Eye (tissue), 1 donor: Measurements from ENCODE around the gene OR2T11.
A peak's percentile ranks its signal among the peaks of the same experiment; 100 is the strongest.
"Not testable (repeated sequence)": the region's sequence is repeated elsewhere in the genome, so short reads cannot be mapped to it uniquely, and the experiment has no call there.

Source experiments
- DNase-seq: peaks from one replicate; pipeline ENCODE4 v3.0.0-alpha.2; 2015

Gene OR2T11, protein sequence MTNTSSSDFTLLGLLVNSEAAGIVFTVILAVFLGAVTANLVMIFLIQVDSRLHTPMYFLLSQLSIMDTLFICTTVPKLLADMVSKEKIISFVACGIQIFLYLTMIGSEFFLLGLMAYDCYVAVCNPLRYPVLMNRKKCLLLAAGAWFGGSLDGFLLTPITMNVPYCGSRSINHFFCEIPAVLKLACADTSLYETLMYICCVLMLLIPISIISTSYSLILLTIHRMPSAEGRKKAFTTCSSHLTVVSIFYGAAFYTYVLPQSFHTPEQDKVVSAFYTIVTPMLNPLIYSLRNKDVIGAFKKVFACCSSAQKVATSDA

DNA sequence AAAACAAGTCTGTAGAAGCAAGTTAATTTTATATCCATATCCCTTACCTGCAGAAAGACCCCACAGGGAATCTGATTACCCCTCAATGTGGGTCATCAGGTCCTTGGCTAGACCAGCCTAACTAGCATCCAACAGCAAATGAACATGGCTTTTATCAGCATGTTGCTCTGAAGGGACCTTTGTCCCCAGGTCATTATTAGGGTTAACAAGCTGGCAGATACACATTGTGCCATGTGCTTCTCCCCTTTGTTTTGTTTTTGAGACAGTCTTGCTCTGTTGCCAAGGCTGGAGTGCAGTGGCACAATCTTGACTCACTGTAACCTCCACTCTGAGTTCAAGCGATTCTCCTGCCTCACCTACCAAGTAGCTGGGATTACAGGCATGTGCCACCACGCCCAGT, at the start of gene OR2T11:
TSS of gene OR2T11 (minus strand) at position 101 of the 400 bp plus-strand sequence. CDS start 7,963 bp downstream, outside the sequence.
- not testable (repeated sequence) for DNase-seq

DNA sequence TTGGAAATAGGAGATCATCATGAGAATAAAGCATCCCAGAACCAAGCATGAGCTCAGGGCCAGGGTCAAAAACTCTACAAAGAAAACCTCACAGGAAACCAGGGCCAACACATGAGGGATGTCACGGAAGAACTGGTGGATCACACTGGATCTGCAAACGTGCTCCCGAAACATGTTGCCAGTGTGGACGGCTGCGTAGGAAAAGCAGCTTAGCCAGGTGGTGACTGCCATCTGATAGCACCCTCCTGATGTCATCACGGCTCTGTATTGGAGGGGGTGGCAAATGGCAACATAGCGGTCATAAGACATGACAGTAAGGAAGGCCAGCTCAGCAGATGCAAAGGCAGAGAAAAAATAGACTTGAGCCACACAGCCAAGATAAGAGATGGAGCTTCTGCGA, 46.8 kb upstream of the OR2T11 start:
- no peak for DNase-seq

DNA sequence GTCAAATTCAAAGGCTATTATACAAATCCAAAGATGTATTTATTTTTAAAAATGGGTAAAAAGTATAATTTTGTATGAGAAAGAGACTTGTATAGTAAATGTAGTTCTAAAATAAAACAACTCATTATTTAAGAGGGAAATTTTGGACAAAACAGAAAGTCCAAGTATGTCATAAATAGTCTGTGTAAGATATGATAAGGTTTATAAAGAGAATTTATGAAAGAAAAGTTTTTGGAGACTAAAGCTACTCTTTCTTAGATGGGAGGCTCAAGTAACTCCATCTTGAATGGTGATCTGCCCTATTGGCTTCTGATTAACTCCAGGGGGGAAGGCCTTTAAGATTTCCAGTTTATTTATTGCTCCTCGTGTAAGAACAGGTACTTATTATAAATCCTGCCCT, 35.1 kb upstream of the OR2T11 start:
- DNase-seq: no peak

DNA sequence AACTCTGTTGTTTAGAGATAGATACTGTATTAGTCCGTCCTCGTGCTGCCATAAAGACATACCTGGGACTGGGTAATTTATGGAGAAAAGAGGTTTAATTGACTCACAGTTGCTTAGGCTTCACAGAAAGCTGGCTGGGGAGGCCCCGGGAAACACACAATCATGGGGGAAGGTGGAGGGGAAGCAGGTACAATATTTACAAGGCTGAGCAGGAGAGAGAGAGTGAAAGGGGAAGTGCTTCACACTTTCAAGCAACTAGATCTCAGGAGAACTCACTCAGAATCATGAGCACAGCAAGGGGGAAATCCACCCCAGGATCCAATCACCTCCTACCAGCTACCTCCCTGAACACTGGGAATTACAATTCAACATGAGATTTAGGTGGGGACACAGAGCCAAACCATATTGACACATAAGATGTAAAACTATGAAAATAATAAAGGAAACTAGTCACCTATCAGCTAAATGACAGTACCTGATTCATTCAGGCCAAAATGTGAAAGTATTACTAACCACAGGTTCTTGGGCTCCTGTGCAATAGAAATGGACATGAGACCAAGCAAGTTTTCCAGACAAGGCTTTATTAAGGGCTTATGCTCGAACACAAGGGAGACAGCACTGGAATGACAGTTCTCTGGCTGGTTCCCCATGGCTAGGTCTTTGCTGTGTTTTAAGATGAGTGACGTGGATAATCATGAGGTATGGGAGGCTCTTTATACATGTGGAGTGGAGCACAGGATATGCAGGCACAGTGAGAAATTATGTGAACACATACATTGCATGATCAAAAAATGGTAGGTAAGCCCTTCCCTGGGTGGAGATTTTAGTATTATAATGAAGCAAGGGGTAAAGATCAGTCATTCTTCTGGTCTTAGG, 28.8 kb upstream of the OR2T11 start:
- not testable (repeated sequence) for DNase-seq

DNA sequence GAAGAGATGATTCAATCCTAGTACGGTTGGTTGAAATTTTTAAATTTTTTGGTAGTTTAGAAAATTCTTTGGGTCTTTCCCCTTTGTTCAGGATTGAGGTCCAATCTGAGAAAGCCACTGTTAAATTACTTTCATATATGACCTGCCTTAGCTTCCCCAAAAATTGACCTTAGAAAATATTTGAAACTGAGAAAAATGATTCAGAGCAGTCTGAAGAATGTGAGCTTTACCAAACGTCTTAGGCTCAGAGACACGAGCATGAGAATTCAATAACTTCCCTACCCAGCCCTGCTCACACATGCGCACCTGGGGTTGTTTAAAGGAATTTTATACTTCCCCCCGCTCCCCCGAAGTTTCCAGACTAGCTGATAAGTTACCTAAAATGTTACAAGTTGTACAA, 21.9 kb upstream of the OR2T11 start:
- DNase-seq: not testable (repeated sequence)

DNA sequence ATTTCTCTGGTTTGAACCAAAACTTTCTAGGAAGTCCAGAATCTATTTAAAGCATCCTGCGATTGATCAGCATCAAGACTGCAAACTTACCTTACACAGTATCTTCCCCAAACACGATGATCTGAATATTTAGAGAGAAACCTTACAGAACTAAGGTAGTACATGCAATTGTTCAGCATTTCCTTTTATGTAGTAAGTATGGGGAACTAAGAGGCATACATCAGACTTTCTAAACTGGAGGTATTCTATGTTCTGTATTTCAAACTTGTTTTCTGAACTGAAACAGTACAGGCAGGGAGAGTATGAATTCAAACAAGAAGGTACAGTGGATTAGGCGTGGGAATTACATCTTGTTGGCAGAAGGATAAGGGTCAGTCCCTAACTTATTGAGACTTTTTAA, 20.5 kb upstream of the OR2T11 start, which contains the start of gene OR2T27:
TSS of gene OR2T27 (minus strand) at position 175 of the 400 bp plus-strand sequence. CDS start 4,644 bp downstream, outside the sequence.
- not testable (repeated sequence) for DNase-seq

DNA sequence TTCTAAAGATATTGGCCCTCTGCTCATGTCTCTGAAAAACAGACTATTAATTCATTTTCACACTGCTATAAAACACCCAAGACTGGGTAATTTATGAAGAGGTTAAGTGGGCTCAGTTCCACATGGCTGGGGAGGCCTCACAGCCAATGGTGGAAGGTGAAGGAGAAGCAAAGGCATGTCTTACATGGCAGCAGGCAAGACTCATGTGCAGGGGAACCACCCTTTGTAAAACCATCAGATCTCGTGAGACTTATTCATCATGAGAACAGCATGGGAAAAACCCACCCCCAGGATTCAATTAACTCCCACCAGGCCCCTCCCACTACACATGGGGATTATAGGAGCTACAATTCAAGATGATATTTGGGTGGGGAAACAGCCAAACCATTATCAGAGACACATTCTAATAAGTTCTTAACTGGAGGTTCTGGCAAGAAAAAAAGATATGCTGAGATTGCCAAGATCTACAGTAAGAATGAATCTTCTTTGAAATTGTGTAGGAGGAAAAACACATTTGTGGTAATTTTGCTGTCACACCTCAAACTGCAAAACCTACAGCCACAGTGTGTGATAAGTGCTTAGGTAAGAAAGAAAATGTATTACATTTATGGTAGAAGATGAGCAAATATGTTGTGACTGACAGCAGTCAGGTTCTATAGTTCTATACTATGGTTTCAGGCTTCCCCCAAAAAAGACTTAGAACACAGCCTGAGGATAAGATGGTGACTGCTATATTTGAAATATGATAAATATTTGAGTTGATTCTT, 14.1 kb upstream of the OR2T11 start:
- DNase-seq: not testable (repeated sequence)

DNA sequence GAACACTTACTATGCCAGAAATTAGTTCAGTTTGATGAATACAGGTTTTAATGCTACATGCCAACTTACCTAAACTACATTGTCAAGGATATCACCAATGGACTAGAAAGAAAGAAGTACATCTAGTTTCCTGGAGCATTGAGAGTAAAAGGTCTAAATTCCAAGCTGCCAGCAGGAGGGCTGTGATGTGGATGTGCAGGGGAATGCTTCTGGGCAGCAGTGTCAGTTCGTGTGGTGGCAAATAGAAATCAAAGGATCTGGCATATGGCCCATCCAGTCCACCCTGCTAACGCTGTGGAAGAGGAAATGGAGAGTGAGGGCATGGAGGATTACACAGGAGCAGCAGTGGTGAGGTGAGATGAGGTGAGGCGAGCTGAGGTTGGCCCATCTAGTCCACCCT, 10.3 kb upstream of the OR2T11 start, which contains the start of gene OR2T35:
TSS of gene OR2T35 (minus strand) at position 101 of the 400 bp plus-strand sequence. CDS start 6,020 bp downstream, outside the sequence.
- not testable (repeated sequence) for DNase-seq

DNA sequence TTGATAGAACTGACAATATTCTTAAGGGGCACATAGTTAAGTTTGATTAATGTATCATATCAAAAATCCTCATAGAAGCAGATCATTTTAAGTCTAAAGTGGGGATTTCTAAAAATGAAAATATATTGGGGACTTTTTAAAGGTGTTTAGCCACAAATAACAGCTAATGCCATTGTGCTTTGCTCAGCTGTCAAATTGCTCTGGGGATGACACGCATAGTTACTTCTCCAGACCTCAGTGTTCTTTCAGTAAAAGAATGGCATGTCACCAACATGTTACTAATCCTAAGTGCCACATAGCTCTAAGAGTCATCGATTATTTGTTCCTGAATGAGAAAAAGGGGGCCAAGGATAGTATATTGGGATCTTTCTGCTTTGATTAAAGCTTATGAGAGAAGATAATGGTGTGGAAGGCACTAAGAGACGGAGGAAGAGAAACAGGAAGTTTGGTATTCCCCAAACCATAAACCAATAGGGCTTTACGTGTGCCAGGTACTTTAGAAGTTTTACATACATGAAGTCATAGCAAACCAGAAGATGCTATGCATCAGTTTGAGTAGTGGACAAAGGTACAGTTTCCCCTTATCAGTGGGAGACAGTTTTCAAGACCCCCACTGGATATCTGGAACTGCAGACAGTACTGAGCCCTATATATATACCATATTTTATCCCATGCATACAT, 8.2 kb upstream of the OR2T11 start:
- DNase-seq: not testable (repeated sequence)

DNA sequence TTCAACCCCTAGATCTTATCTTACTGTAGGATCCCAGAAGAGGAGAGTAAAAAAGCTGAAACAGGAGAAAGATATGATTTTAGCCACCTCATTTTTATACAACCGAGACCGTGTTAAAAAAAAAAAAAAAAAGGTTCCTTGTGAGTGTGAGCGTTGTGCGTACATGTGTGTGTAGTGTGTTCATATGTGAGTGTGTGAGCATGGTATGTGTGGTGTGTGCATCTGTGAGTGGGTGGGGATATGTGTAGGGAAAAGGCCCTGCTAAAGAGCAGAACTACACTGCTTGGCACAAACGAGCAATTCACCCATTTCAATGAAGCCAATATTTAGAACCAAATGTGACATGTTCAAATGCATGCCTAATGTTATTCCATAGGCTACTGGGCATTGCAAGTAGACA, 6.7 kb upstream of the OR2T11 start:
- not testable (repeated sequence) for DNase-seq

DNA sequence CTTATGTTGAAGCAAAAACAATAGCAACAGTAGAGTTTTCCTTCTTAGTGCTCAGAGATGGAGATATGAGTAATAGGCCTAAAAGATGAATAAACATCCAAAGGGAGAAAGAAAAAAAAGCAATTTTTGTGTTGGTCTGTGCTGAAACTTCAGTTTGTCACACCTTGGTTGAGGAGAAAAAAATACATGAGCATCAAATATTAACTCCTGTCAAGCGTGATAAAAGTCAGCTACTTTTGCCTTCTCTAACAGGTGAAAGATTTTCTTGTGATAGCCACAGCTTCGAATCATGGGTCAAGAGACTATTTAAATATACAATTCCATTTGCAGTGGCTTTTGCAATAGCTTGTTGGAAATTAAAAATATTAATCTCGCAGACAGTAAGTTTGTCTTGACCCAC, 6.0 kb upstream of the OR2T11 start:
- not testable (repeated sequence) for DNase-seq

DNA sequence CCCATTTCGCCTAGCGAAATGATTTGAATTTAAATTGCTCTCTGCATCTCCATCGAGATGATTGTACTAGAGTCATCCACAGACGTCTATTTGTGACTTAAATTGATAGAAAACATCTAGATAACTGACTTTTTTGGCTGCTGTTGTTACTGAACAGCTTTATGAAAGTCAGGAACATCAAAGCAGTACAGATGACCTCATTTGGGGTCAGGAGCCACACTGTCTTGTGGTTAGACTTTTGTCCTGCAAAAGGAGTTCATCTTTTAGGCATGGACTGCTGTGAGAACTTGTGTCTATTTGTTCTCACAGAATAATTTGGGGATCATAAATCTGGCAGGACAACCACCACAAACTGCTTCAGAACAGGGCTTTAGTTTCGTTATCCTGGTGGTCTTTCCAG, 4.8 kb upstream of the OR2T11 start:
- DNase-seq: not testable (repeated sequence)

DNA sequence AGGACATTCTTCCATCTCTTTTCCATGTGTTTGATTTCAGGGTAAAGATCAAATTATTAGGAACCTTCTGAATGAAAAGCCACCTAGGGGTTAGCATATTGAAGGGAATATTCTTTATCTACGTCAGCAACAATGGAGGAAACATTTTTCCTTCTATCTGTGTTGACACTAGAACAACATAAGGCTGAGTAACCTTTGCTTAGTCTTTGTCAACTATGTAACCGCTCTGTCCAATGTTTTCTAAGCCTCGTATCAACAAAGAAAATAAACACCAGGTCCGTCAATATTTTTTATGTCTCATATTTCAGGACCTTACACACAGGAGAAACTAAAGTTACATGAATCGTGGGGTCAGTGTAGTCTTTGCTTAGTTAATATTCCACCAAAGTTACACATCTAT, 1.7 kb upstream of the OR2T11 start:
- DNase-seq: not testable (repeated sequence)

DNA sequence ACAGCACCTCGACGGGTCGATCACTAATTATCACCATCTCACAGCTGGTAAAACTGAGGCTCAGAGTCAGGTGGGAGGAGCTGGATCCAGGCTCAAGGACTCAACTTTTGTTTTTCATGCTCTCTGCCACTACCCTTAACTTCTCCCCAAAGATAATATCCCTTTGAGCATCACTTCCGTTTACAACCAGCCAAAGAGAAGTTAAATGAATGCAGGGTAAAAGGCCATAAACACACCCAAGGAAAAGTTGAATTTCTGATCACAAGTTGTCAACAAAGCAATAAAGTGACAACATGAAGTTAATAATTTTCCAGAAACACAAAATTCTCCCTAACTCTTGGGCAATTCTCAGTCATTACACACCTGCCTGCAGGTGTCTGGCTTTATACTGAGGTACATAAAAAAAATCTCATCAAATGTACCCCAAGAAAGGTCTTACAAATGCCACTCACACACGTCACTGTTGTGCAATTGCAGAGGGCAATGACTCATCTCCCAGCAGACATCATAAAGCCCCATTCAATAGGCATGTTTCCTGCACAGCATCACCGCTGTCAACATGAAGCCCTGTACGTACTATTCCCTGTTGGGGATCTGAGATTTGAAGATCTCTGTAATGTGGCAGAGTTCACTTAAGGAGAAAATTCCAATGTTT, 3.4 kb downstream of the OR2T11 start:
- no peak for DNase-seq

DNA sequence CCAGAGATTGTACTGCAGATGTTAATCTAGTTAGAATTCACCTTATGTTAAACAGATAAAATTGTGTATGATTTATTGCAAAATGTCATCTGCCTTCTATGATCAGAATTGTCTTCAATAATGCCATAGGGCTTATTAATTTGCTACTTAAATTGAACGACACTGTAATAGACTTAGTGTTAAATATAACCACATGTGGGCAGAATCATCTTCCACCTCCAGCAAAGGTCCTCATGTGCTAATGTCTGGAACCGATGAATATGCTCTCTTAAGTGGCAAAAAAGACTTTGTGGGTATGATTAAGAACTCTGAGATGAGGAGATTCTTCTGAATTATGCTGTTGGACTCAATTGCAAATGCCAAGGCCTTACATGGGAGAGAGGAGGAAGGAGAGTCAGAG, 4.3 kb downstream of the OR2T11 start:
- DNase-seq: no peak

DNA sequence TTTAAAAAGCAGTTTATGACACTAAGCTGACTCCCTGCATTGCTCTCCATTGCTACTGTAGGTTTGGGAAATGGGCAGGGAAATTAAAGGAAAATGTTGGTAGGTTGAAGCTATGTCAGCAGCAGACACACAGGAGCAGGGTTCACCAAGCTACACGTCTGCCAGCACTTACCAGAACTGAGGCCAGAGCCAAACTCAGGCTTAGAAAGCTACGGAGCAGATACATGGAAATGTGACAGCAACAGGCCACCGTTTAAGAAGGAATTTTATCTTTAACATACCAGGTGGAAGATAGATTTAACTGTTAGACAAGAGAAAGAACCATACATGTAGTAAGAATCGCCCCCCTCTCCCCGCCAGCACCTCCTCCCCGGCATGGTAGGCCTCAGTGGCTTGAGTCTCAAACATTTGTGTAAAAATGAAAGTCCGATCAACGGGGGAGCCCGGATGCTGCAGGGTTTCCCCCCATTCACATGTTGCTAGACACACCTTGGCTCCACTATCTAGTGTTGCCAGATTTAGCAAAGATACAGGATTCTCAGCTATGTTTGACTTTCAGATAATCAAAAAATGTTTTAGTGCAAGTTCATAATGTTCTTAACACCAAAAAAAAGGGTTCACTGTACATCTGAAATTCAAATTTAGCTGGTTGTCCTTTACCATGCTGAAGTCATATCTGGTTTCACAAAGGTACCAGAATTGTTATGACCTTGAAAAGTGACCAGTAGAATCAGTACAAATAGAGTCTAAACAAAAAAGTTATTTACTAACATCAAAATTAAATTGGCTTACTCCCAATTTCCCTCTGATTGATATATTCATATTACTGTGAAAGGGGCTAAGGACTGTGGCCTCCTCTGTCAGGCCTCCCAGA, 6.7 kb downstream of the OR2T11 start:
- DNase-seq: no peak

DNA sequence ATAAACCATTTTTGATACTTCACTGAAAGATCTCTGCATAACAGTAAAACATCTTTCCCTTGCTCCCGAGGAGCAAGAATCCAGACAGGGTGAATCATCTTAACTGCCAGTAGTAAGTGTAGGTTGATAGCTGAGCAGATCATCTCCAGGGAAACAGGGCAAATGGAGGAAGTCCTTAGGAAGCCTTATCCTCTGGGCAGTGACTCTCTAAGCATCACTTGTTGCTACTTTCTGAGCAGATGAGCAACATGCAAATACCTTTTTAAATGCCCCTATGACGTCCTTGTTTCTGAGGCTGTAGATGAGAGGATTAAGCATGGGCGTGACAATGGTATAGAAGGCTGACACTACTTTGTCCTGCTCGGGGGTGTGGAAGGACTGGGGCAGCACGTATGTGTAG, 8.9 kb downstream of the OR2T11 start:
- no peak for DNase-seq

DNA sequence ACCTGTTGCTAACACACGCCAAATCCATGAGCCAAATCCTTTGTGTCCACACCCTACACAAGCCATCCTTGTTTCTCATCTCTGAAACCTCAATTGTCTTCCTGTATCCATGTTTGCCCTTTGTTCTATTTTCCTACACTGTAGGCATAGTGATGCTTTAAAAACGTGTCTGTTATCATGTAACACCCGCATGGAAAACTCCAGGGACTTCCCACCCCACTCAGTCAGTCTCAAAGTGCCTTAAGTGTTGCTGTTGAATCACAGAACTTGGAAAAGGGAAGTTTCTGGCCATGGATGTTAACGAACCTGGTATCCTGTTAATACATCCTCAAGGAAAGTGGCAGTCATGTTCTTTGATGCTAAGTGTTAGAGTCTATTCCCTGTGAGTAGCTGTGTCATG, 9.7 kb downstream of the OR2T11 start:
- DNase-seq: no peak

DNA sequence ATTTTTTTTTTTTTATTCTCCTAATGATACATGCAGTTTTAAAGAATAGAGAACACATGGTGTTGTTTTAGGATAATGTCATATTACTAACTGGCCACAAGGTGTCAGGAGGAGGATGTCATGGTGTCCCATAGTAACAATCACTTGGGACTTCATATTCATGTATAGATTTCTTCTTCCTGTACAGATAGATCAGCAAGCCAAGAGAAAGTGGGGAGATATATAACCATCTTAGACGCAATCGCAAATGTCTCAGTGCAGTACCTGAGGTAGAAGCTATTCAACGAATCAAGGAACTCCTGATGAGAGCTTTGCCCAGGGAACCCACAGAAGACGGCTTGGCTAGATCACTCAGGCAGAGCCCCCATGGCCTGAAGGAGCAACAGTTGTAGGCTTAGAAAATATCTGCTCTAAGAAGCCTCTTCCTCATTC, 12.3 kb downstream of the OR2T11 start:
- DNase-seq: peak; percentile 30

DNA sequence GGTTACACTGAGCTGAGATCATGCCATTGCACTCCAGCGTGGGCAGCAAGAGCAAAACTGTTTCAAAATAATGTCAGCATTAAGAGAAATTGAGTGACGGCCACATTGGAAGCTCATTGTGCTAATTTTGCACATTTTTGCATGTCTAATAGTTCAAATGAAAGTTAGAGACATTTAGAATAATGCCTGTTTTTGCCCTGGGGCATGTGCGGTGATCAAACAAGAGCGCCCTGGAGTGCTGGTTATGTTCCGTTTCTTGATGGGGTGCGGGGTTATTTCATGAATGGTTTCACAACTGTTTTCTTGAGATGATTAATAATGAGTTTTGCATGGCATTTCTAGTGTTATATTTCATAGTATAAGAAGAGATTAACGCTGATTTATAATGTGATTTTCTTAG, 13.1 kb downstream of the OR2T11 start:
- no peak for DNase-seq

DNA sequence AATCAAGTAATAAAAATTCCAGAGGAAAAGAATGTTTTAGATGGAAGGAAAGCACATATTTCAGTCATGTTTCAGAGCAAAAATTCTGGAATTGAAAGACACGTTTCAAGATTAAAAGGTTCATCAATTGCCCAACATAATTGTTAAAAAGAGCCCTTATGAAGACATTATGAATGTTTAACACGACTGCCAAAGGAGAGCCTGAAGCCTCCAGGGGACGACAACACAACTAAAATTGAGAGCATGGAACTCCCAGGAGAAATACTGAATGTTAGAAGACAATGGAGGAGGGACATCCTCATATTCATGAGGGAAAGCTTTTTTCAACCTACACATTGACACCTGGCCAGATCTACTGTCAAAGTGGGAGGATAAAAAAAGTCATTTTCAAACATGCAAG, 16.0 kb downstream of the OR2T11 start:
- peak; percentile 50 for DNase-seq
